PC-3 (cell line): ENCODE data around the gene SYVN1. TPM values are rescaled to one million over a fixed set of nuclear protein-coding genes. Genes with fewer than 3 reads are reported as not detected.

ENCODE experiments used
- ATAC-seq: fragments of 200-7000 bp; cut with Tn5 transposase; 2 replicates; pipeline ENCODE4 v1.9.1; 2020; ENCODE audit warnings: mild to moderate bottlenecking, moderate library complexity
- BruUV-seq: library from RNA; stranded (reverse); fragments of 400-500 nt; replicated peaks from 2 replicates; lab custom pipeline; 2021; lab: Mats Ljungman, UMichigan
- CTCF ChIA-PET: fragments of 300-600 bp; sonication (Branson Sonifier 250); formaldehyde crosslinking; loops from one replicate; lab custom pipeline; 2022; ENCODE audit warnings: antibody characterized with exemption; lab: Charles Lee
- POLR2A ChIA-PET: fragments of 300-600 bp; sonication (Branson Sonifier 250); formaldehyde crosslinking; loops from one replicate; lab custom pipeline; 2022; ENCODE audit warnings: antibody characterized with exemption; ENCODE audit not compliant: unreplicated experiment; lab: Charles Lee
- DNase-seq: peaks from one replicate; pipeline ENCODE4 v3.0.0-alpha.2; 2015
- H2AFZ ChIP-seq: fragments of 300-600 bp; sonication (generic); 2 replicates; pipeline ENCODE4 v1.6.0; 2016; ENCODE audit warnings: antibody characterized with exemption, low read length
- H3F3A ChIP-seq: fragments of 300-600 bp; sonication (generic); one replicate; pipeline ENCODE4 v1.6.0; 2017; ENCODE audit warnings: antibody characterized with exemption, low read length, control low read depth, mild to moderate bottlenecking; ENCODE audit not compliant: unreplicated experiment
- H3K27ac ChIP-seq: fragments of 300-600 bp; sonication (generic); 2 replicates; pipeline ENCODE4 v1.5.1; 2016; ENCODE audit warnings: mild to moderate bottlenecking, low read length
- H3K27me3 ChIP-seq: fragments of 300-600 bp; sonication (generic); 2 replicates; pipeline ENCODE4 v1.6.1; 2016; ENCODE audit warnings: low read length, mixed read lengths
- H3K36me3 ChIP-seq: fragments of 300-600 bp; sonication (generic); 2 replicates; pipeline ENCODE4 v1.6.1; 2016; ENCODE audit warnings: low read depth, mixed run types, low read length, mixed read lengths
- H3K4me1 ChIP-seq: fragments of 300-600 bp; sonication (generic); 2 replicates; pipeline ENCODE4 v1.5.1; 2016; ENCODE audit warnings: low read length; ENCODE audit not compliant: insufficient read depth
- H3K4me2 ChIP-seq: fragments of 300-600 bp; sonication (generic); 2 replicates; pipeline ENCODE4 v1.6.0; 2016; ENCODE audit warnings: low read length
- H3K4me3 ChIP-seq: fragments of 300-600 bp; sonication (generic); 2 replicates; pipeline ENCODE4 v1.5.1; 2016; ENCODE audit warnings: mild to moderate bottlenecking, low read length, mixed read lengths
- H3K79me2 ChIP-seq: fragments of 300-600 bp; sonication (generic); 2 replicates; pipeline ENCODE4 v1.6.1; 2017; ENCODE audit warnings: low read length, mixed read lengths
- H3K9ac ChIP-seq: fragments of 300-600 bp; sonication (generic); 2 replicates; pipeline ENCODE4 v1.6.0; 2016; ENCODE audit warnings: mild to moderate bottlenecking, low read length
- H3K9me2 ChIP-seq: fragments of 300-600 bp; sonication (generic); replicated peaks from 2 replicates; pipeline ENCODE4 v1.6.1; 2016; ENCODE audit warnings: mixed run types, low read length, mixed read lengths
- H3K9me3 ChIP-seq: fragments of 300-600 bp; sonication (generic); 2 replicates; pipeline ENCODE4 v1.6.1; 2016; ENCODE audit warnings: low read length, mixed read lengths
- H4K20me1 ChIP-seq: fragments of 300-600 bp; sonication (generic); 2 replicates; pipeline ENCODE4 v1.6.1; 2016; ENCODE audit warnings: low read length, mixed read lengths
- CTCF ChIP-seq: fragments of 300-600 bp; sonication (generic); conservative IDR thresholded peaks from 2 replicates; pipeline ENCODE4 v1.5.1; 2017; ENCODE audit warnings: antibody characterized with exemption, low read depth, mild to moderate bottlenecking, low read length
- EZH2 ChIP-seq: fragments of 300-600 bp; sonication (generic); IDR thresholded peaks from one replicate; pipeline ENCODE4 v1.6.1; 2017; ENCODE audit warnings: antibody characterized with exemption, mild to moderate bottlenecking, low read length; ENCODE audit not compliant: unreplicated experiment
- EZH2phosphoT487 ChIP-seq: fragments of 300-600 bp; sonication (generic); IDR thresholded peaks from 2 replicates; pipeline ENCODE4 v1.6.1; 2018; ENCODE audit warnings: mild to moderate bottlenecking, antibody characterized with exemption, low read length, borderline replicate concordance
- intact Hi-C: fragments of 100-400 bp; cut with micrococcal nuclease; formaldehyde crosslinking; loops from 2 replicates; pipeline ENCODE4 v1.9.0; 2023
- total RNA-seq: library from RNA; depleted of rRNA; stranded (reverse); fragments of >200 nt; gene quantifications from 2 replicates; pipeline ENCODE4 v1.2.3, GENCODE V29; 2014

The SYVN1 gene
- total RNA-seq, 1 experiment from 2014 or later: 22.3 TPM

GRCh38 chr11:65182258-65183170 is 48.2 kb upstream of the SYVN1 start:
- peak; percentile 54 for DNase-seq
- CTCF ChIA-PET: interaction anchor here (0.6 kb wide), 1 partner anchor 65 kb away, joined by 3 read pairs; no protein-coding TSS in a partner anchor

GRCh38 chr11:65181569-65182257 is 47.4 kb upstream of the SYVN1 start, which contains the start of gene CAPN1:
Gene CAPN1, plus strand, starts transcription at chr11:65181928. Its CDS starts 774 bp downstream, at chr11:65182702.
- no peaks in the 10 kb centered on the region for H3F3A ChIP-seq
- ChIA-PET POLR2A (interaction anchor here (2.0 kb wide), 1 partner anchor 47 kb away, joined by 12 read pairs; the partner anchor contains the start of gene SYVN1), CTCF (interaction anchor here (0.7 to 1.2 kb wide), 2 partner anchors 47 to 404 kb away, joined by 3 to 4 read pairs; no protein-coding TSS in a partner anchor)
- no peaks in the 10 kb centered on the region for H3K9me3 ChIP-seq
- intact Hi-C loops: loop anchor here (1.0 to 10.0 kb wide), 4 partner anchors 46 to 133 kb away; partner anchors contain the start of genes CDC42EP2 and ZNHIT2
- H3K79me2 ChIP-seq: peaks cover 68% of the 10 kb centered on the region
- BruUV-seq: no TSS peak
- peak within 1 kb of the TSS; percentile 69 for H3K27ac ChIP-seq
- H3K4me1 ChIP-seq: peaks cover 27% of the 10 kb centered on the region
- H3K9ac ChIP-seq: peak within 1 kb of the TSS; percentile 87
- no peaks in the 10 kb centered on the region for H3K27me3 ChIP-seq
- peak within 1 kb of the TSS; percentile 99 for H3K4me2 ChIP-seq
- no peaks in the 10 kb centered on the region for H3K9me2 ChIP-seq
- H3K36me3 ChIP-seq: peaks cover 20% of the 10 kb centered on the region
- peaks cover 4% of the 10 kb centered on the region; the same call in 1 of the 2 replicates for H4K20me1 ChIP-seq
- H3K4me3 ChIP-seq: peak within 1 kb of the TSS; percentile 92
- H2AFZ ChIP-seq: peak within 1 kb of the TSS; percentile 95
- DNase-seq: peak; percentile 98
- TF ChIP-seq CTCF (no peak), EZH2 (no peak), EZH2phosphoT487 (no peak)
- ATAC-seq: peak; percentile 70

More at GRCh38 chr11:65182258-65183170, 48.2 kb upstream of the SYVN1 start:
- peak overlapping the region; percentile 99 for H3K4me2 ChIP-seq
- TF ChIP-seq EZH2 (no peak), CTCF (no peak), EZH2phosphoT487 (no peak)
- H4K20me1 ChIP-seq: peaks cover 4% of the 10 kb centered on the region; the same call in 1 of the 2 replicates
- H3K79me2 ChIP-seq: peaks cover 68% of the 10 kb centered on the region
- peak overlapping the region; percentile 87 for H3K9ac ChIP-seq
- peak overlapping the region; percentile 66 for H2AFZ ChIP-seq
- peak; percentile 48 for ATAC-seq
- POLR2A ChIA-PET: interaction anchor here (0.6 to 2.0 kb wide), 3 partner anchors 28 to 71 kb away, joined by 3 to 12 read pairs (median 3); partner anchors contain the start of genes SYVN1 and TM7SF2
- H3K4me1 ChIP-seq: peaks cover 27% of the 10 kb centered on the region
- H3K36me3 ChIP-seq: peaks cover 27% of the 10 kb centered on the region
- no peaks in the 10 kb centered on the region for H3F3A ChIP-seq
- H3K9me2 ChIP-seq: no peaks in the 10 kb centered on the region
- H3K9me3 ChIP-seq: no peaks in the 10 kb centered on the region
- intact Hi-C loops: loop anchor here (1.0 to 10.0 kb wide), 2 partner anchors 47 to 132 kb away; partner anchors contain the start of gene CDC42EP2
- H3K4me3 ChIP-seq: peak overlapping the region; percentile 92
- peak overlapping the region; percentile 69 for H3K27ac ChIP-seq
- H3K27me3 ChIP-seq: no peaks in the 10 kb centered on the region
- BruUV-seq: TSS peak; percentile 34
